CD8-positive, alpha-beta memory T cell (primary cell): ENCODE data around the gene KLK12. TPM values are rescaled to one million over a fixed set of nuclear protein-coding genes. Genes with fewer than 3 reads are reported as not detected.

ENCODE experiments used
- CTCF ChIA-PET: fragments of 350-600 bp; sonication (Branson Sonifier 250); formaldehyde crosslinking; loops from one replicate; lab custom pipeline; 2021; ENCODE audit warnings: antibody characterized with exemption; lab: Charles Lee
- POLR2A ChIA-PET: fragments of 350-600 bp; sonication (Branson Sonifier 250); formaldehyde crosslinking; loops from one replicate; lab custom pipeline; 2021; ENCODE audit warnings: antibody characterized with exemption; lab: Charles Lee
- DNase-seq, 5 donors: peaks; one replicate each; pipeline versions ENCODE4 v3.0.0 to v3.0.0-alpha.2; 2020 to 2022; ENCODE audit warnings: mixed read lengths in 1 of 5
- H3K27ac ChIP-seq: one replicate; pipeline ENCODE4 v1.7.0; 2013; ENCODE audit warnings: low read depth, mild to moderate bottlenecking, low read length, moderate library complexity
- H3K27me3 ChIP-seq: 2 replicates; pipeline ENCODE4 v1.7.0; 2013; ENCODE audit warnings: low read length, mild to moderate bottlenecking; ENCODE audit not compliant: insufficient read depth, poor library complexity, severe bottlenecking
- H3K36me3 ChIP-seq: 2 replicates; pipeline ENCODE4 v1.7.0; 2013; ENCODE audit warnings: mild to moderate bottlenecking, low read length, moderate library complexity; ENCODE audit not compliant: insufficient read depth
- H3K4me1 ChIP-seq: 2 replicates; pipeline ENCODE4 v1.7.0; 2013; ENCODE audit warnings: mild to moderate bottlenecking, low read length, moderate library complexity; ENCODE audit not compliant: insufficient read depth
- H3K4me3 ChIP-seq: 2 replicates; pipeline ENCODE4 v1.7.0; 2013; ENCODE audit warnings: mild to moderate bottlenecking, low read length
- H3K9me3 ChIP-seq: 2 replicates; pipeline ENCODE4 v1.7.0; 2013; ENCODE audit warnings: mild to moderate bottlenecking, low read length
- H3K27ac Mint-ChIP-seq, 8 donors: one replicate each; pipeline ENCODE4 v1.8.0; 2020 to 2021; ENCODE audit warnings: mixed read lengths in 8 of 8, mild to moderate bottlenecking in 6 of 8, inconsistent platforms in 3 of 8, moderate library complexity in 3 of 8
- H3K27me3 Mint-ChIP-seq, 2 donors: one replicate each; pipeline ENCODE4 v1.8.0; 2020 to 2021; ENCODE audit warnings: mixed read lengths in 2 of 2, mild to moderate bottlenecking in 1 of 2, moderate library complexity in 1 of 2
- H3K36me3 Mint-ChIP-seq, 3 donors: one replicate each; pipeline ENCODE4 v1.8.0; 2020 to 2021; ENCODE audit warnings: mixed read lengths in 3 of 3, inconsistent platforms in 1 of 3, mild to moderate bottlenecking in 1 of 3
- H3K4me1 Mint-ChIP-seq, 3 donors: one replicate each; pipeline ENCODE4 v1.8.0; 2020 to 2021; ENCODE audit warnings: mixed read lengths in 3 of 3, inconsistent platforms in 1 of 3, mild to moderate bottlenecking in 1 of 3
- H3K4me3 Mint-ChIP-seq, 7 donors: one replicate each; pipeline ENCODE4 v1.8.0; 2020 to 2021; ENCODE audit warnings: mixed read lengths in 7 of 7, mild to moderate bottlenecking in 6 of 7, moderate library complexity in 4 of 7, inconsistent platforms in 2 of 7
- H3K9me3 Mint-ChIP-seq, 5 donors: one replicate each; pipeline ENCODE4 v1.8.0; 2020 to 2022; ENCODE audit warnings: mixed read lengths in 5 of 5, mild to moderate bottlenecking in 3 of 5, moderate library complexity in 2 of 5, inconsistent platforms in 1 of 5
- polyA plus RNA-seq: library from polyadenylated mRNA; unstranded; fragments of 300-500 nt; fragmentation: Illumina TruSeq; gene quantifications from one replicate; pipeline ENCODE4 v1.2.3, GENCODE V29; 2021
- total RNA-seq, 2 experiments: library from RNA; stranded (reverse); gene quantifications; one replicate each; pipeline ENCODE4 v1.2.3, GENCODE V29; 2021

KLK12 gene
- total and polyA plus RNA-seq, 3 experiments from 2014 or later = not detected

GRCh38 chr19:51019544-51019925 is 15.3 kb downstream of the KLK12 start, which contains the start of gene KLK10:
Gene KLK10, minus strand, starts transcription at chr19:51019709. Its CDS starts 579 bp downstream, at chr19:51019130.
- peak within 1 kb of the TSS in 1 of 8 donors; percentile 12 for H3K27ac Mint-ChIP-seq
- peaks cover 8 to 19% (median 16%) of the 10 kb centered on the region in 3 donors for H3K4me1 Mint-ChIP-seq
- CTCF ChIA-PET = no interaction called here
- no peaks in the 10 kb centered on the region for H3K36me3 ChIP-seq
- H3K9me3 Mint-ChIP-seq = peaks cover 0 to 3% (median 2%) of the 10 kb centered on the region in 5 donors
- DNase-seq = no peak
- H3K9me3 ChIP-seq = no peaks in the 10 kb centered on the region
- H3K4me1 ChIP-seq = peaks cover 5% of the 10 kb centered on the region
- peak within 1 kb of the TSS in 6 of 7 donors; percentile 25 to 69 (median 55) for H3K4me3 Mint-ChIP-seq
- H3K27me3 Mint-ChIP-seq = peaks cover 47 to 64% of the 10 kb centered on the region in 2 donors
- no peaks in the 10 kb centered on the region for H3K36me3 Mint-ChIP-seq
- no peak within 1 kb of the TSS for H3K4me3 ChIP-seq
- no peak within 1 kb of the TSS for H3K27ac ChIP-seq
- H3K27me3 ChIP-seq = peaks cover 11% of the 10 kb centered on the region
- POLR2A ChIA-PET = no interaction called here

DNA sequence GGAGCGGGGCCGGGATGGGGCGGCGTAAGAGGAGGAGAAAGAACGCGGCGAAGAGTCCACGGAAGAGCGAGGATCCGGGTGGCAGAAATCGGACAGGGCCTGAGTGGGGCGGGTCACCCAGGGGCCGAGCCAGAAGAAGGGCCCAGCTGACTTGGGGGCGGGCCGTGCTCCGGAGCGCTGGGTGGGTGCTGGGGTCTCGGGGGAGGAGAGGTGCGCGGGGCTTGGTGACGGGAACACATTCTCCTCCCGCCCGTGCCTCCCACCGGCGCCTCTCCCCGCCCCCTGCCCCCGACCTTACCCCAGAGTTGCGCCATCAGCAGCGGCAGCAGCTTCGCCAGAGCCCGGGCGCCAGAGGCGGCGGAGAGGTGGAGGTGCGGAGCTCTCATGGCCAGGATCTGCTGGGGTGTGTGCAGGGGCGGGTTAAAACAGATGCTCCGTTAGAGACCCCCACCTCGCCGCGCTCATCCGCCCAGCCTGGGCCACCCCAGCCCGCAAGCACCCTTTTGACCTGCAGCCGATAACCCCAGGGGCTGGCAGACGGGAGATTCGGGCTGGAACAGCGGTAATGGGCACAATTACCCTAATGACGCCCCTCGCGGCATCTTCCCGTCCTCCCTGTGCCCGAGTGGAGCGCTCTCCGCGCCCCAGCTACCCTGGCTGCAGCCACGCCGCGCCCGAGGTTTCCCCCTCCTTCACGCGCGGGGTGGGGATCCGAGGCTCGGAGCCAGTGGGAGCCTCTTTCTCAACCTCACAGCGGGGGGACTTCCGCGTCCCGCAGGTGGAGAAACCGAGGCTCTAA is 15.9 kb downstream of the KLK12 start:
- Mint-ChIP-seq H3K36me3 (peaks cover 0 to 3% (median 0%) of the 10 kb centered on the region in 3 donors), H3K27ac (no peak overlapping the region), H3K9me3 (peaks cover 0 to 7% (median 2%) of the 10 kb centered on the region in 5 donors), H3K4me1 (peaks cover 8 to 19% (median 16%) of the 10 kb centered on the region in 3 donors), H3K4me3 (peak overlapping the region in 5 of 7 donors; percentile 25 to 69 (median 51)), H3K27me3 (peaks cover 50 to 70% of the 10 kb centered on the region in 2 donors)
- H3K9me3 ChIP-seq = no peaks in the 10 kb centered on the region
- no peak overlapping the region for H3K4me3 ChIP-seq
- H3K4me1 ChIP-seq = peaks cover 5% of the 10 kb centered on the region
- ChIA-PET CTCF (no interaction called here), POLR2A (no interaction called here)
- no peak for DNase-seq
- H3K36me3 ChIP-seq = no peaks in the 10 kb centered on the region
- H3K27me3 ChIP-seq = peaks cover 15% of the 10 kb centered on the region
- H3K27ac ChIP-seq = no peak overlapping the region

GRCh38 chr19:51016798-51017683 is 17.8 kb downstream of the KLK12 start:
- Histone ChIP-seq H3K4me1 (peaks cover 5% of the 10 kb centered on the region), H3K27me3 (peaks cover 11% of the 10 kb centered on the region), H3K9me3 (no peaks in the 10 kb centered on the region), H3K4me3 (no peak overlapping the region), H3K36me3 (no peaks in the 10 kb centered on the region), H3K27ac (no peak overlapping the region)
- peak overlapping the region in 3 of 7 donors; percentile 17 to 54 (median 37) for H3K4me3 Mint-ChIP-seq
- POLR2A ChIA-PET = no interaction called here
- H3K36me3 Mint-ChIP-seq = peaks cover 0 to 6% (median 0%) of the 10 kb centered on the region in 3 donors
- CTCF ChIA-PET = no interaction called here
- H3K27me3 Mint-ChIP-seq = peaks cover 45 to 74% of the 10 kb centered on the region in 2 donors
- peak in 4 of 5 donors; percentile 7 to 31 (median 22) for DNase-seq
- peaks cover 8 to 19% (median 16%) of the 10 kb centered on the region in 3 donors for H3K4me1 Mint-ChIP-seq
- peak overlapping the region in 1 of 8 donors; percentile 10 for H3K27ac Mint-ChIP-seq
- peaks cover 0 to 7% (median 2%) of the 10 kb centered on the region in 5 donors for H3K9me3 Mint-ChIP-seq

DNA sequence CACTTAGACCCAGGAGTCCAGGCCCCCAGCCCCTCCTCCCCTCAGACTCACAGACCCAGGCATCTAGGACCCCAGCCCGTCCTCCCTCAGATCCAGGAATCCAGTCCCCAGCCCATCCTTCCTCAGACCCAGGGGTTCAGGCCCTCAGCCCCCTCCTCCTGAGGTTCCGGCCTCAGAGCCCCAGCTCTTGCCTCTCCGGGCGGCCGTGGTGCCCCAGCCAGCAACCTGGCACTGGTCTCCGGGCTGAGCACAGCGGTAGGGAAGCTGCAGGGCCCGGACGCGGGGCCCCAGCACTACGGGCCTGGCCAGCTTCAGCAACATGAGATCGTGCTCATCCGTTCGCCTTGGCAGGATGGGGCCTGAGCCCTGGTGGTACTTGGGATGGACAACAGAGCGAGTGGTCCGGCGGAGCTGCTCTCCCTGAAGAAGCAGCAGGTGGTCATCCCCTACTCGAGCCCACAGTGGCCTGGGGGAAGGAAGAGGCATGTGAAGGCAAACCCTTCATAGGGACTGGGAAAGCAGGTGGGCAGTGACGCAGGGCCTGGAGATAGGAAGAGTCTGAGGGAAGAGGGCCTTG is 19.0 kb downstream of the KLK12 start:
- ChIA-PET POLR2A (no interaction called here), CTCF (no interaction called here)
- Mint-ChIP-seq H3K27ac (no peak overlapping the region), H3K36me3 (peaks cover 0 to 6% (median 0%) of the 10 kb centered on the region in 3 donors), H3K4me3 (peak overlapping the region in 1 of 7 donors; percentile 39), H3K27me3 (peaks cover 37 to 67% of the 10 kb centered on the region in 2 donors), H3K4me1 (peaks cover 8 to 19% (median 16%) of the 10 kb centered on the region in 3 donors), H3K9me3 (peaks cover 0 to 7% (median 2%) of the 10 kb centered on the region in 5 donors)
- Histone ChIP-seq H3K27ac (no peak overlapping the region), H3K27me3 (peaks cover 11% of the 10 kb centered on the region), H3K4me1 (peaks cover 5% of the 10 kb centered on the region), H3K9me3 (no peaks in the 10 kb centered on the region), H3K36me3 (no peaks in the 10 kb centered on the region), H3K4me3 (no peak overlapping the region)
- DNase-seq = no peak

DNA sequence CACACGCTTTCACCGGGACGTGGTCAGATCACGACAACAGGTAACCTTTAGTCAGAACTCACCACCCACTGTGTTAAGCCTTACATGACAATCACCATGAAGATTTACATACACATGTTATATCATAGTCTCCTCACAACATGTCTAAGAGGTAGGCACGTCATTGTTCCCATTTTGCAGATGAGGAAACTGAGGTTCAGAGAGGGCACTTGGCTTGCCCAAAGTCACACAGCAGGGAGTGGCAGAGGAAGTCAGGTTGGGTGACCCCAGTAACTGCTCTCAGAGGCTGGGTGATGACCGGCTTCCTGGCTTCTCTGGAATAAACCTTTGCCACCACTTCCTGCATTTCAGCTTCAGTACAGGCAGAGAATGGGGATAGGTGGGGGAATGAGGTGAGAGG is 20.6 kb downstream of the KLK12 start:
- H3K27ac ChIP-seq = no peak overlapping the region
- peaks cover 5% of the 10 kb centered on the region for H3K4me1 ChIP-seq
- Mint-ChIP-seq H3K4me1 (peaks cover 8 to 19% (median 13%) of the 10 kb centered on the region in 3 donors), H3K36me3 (peaks cover 0 to 6% (median 0%) of the 10 kb centered on the region in 3 donors), H3K27me3 (peaks cover 30 to 69% of the 10 kb centered on the region in 2 donors), H3K4me3 (no peak overlapping the region), H3K9me3 (peaks cover 0 to 7% (median 2%) of the 10 kb centered on the region in 5 donors), H3K27ac (no peak overlapping the region)
- no peak for DNase-seq
- no peaks in the 10 kb centered on the region for H3K36me3 ChIP-seq
- H3K9me3 ChIP-seq = no peaks in the 10 kb centered on the region
- peaks cover 11% of the 10 kb centered on the region for H3K27me3 ChIP-seq
- POLR2A ChIA-PET = no interaction called here
- no peak overlapping the region for H3K4me3 ChIP-seq
- CTCF ChIA-PET = no interaction called here

DNA sequence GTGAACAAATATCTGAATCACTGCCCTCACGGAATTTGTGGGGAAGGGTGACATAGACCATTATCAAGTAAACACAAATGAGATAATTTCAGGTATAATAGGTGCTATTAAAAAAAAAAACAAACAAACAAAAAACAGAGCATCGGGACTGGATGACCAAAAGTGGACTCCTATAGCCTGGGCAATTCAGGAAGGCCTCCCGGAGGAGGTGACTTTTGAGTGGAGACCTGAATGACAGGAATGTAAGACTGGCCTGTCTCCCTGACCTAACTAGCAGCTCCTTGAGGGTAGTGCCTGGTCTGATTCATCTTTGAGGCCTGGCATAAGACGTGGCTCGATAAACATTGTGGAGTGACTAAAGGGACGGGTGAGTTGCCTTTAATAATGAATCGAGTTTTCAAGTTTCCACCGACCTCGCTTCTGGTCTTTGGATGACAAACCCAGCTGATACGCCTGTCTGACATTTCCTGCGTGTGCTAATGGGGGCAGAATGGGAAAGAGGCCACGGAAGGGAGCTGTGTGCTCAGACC is 22.1 kb downstream of the KLK12 start:
- Histone ChIP-seq H3K27ac (no peak overlapping the region), H3K36me3 (no peaks in the 10 kb centered on the region), H3K27me3 (peaks cover 6% of the 10 kb centered on the region), H3K9me3 (no peaks in the 10 kb centered on the region), H3K4me1 (peaks cover 5% of the 10 kb centered on the region), H3K4me3 (no peak overlapping the region)
- DNase-seq = no peak
- Mint-ChIP-seq H3K27ac (no peak overlapping the region), H3K36me3 (peaks cover 0 to 6% (median 0%) of the 10 kb centered on the region in 3 donors), H3K27me3 (peaks cover 24 to 60% of the 10 kb centered on the region in 2 donors), H3K4me1 (peaks cover 0 to 11% (median 7%) of the 10 kb centered on the region in 3 donors), H3K9me3 (peaks cover 0 to 3% (median 0%) of the 10 kb centered on the region in 5 donors), H3K4me3 (no peak overlapping the region)
- ChIA-PET POLR2A (no interaction called here), CTCF (no interaction called here)

DNA sequence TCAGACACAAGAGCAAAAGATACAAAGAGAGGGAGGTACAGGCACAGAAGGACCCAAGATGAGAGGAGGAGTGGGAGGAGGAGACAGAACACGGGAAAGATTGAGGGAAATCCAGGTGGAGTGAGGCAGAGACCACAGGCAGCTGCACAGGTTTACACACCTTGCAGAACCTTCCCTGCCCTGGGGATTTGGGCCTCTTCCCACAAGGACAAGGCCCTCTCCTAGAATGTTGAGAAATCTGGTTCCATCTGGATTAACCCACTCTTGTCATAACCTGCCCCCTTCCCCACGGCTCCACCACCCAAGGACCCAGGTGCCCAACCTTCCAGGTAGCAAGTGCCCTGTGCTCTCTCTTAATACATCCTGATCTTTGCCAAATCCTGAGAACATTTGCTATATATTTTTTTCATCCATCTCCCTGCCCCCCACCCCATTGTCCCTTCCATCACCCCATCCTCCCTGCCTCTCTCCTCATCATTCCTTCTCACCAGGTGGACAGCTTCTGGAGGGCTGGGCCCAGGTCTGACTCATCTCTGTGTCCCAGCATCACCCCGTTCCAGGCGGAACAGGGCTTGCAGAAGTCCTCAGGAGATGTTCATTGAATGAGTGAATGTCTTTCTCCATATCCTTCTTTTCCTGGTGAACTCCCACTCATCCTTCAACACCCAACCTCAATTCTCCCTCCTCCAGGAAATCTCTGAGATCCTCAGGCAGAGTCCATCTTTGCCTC is 24.6 kb downstream of the KLK12 start:
- Mint-ChIP-seq H3K4me3 (no peak overlapping the region), H3K4me1 (no peaks in the 10 kb centered on the region), H3K36me3 (peaks cover 0 to 6% (median 0%) of the 10 kb centered on the region in 3 donors), H3K27me3 (peaks cover 18 to 45% of the 10 kb centered on the region in 2 donors), H3K9me3 (peaks cover 0 to 3% (median 0%) of the 10 kb centered on the region in 5 donors), H3K27ac (no peak overlapping the region)
- Histone ChIP-seq H3K27me3 (peaks cover 6% of the 10 kb centered on the region), H3K4me1 (no peaks in the 10 kb centered on the region), H3K9me3 (no peaks in the 10 kb centered on the region), H3K4me3 (no peak overlapping the region), H3K36me3 (no peaks in the 10 kb centered on the region), H3K27ac (no peak overlapping the region)
- POLR2A ChIA-PET = no interaction called here
- CTCF ChIA-PET = no interaction called here
- no peak for DNase-seq
